DMS53 (cell line): ENCODE measurements around the gene FFAR3.
A peak's percentile ranks its signal among the peaks of the same experiment; 100 is the strongest.

Experiments
- DNase-seq: peaks from one replicate; lab custom pipeline; 2025; lab: John Stamatoyannopoulos, UW

The FFAR3 gene

GRCh38 chr19:35357867-35358573 lies at the start of gene FFAR3:
Gene FFAR3 (plus strand): TSS chr19:35358460. CDS start chr19:35358891, 431 bp downstream.
- no peak for DNase-seq

DNA sequence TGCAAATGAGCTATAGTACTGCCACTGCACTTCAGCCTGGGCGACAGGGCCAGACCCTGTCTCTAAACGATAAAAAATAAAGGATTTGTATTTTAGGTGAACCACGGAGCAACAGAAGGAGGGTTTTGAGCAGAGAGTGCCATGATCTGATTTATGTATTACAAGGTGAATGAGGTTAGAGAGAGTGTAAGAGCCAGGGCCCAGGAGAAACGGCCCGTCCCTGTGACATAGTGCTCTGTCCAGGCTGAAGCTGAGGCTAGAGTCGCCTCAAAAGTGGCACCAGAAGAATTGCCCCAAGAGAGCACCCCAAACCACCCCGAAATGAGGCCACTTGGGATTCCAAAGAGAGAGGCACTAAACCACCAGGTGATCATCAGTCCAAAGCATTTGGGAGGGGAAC lies 49.4 kb upstream of the FFAR3 start:
- no peak for DNase-seq

GRCh38 chr19:35309481-35310279 lies 48.6 kb upstream of the FFAR3 start:
- DNase-seq, result no peak

DNA sequence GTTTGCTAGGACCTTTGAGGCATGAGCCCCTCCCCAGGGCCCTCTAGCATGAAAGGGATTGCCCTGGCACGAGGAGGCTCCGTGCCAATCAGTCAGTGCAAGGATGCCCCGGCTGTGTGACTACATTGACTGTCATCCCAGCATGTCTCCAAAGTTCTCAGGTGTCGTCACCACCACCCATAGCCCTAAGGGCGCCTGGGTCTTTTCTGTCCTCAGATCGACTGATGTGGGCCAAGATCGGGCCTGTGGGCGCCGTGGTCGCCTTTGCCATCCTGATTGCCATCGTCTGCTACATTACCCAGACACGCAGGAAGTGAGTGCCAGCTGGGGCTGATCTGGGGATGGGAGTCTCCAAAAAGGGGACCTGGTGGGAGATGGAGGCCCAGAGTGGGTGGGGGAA lies 47.9 kb upstream of the FFAR3 start:
- DNase-seq, result no peak

DNA sequence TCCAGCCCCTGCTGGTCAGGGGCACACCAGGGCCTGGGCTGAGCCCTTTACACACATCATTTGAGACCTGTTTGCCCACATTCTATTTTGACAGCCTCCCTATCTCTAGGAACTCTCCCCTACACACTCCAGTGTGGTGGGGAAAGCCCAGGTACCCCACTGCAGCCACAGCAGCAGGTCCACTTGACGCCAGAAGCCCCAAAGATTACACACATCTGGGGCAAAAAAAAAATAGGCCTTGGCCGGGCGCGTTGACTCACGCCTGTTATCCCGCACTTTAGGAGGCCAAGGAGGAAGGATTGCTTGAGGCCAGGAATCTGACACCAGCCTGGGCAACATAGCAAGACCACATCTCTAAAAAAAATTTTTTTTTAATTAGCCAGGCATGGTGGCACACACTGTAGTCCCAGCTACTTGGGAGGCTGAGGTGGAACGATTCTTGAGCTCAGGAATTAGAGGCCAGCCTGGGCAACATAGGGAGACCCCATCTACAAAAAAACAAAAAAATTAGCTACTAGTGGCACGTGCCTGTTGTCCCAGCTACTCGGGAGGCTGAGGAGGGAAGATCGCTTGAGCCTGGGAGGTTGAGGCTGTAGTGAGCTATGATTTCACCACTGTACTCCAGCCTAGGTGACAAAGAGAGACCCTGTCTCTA lies 47.3 kb upstream of the FFAR3 start:
- no peak for DNase-seq

GRCh38 chr19:35311901-35312665 lies 46.2 kb upstream of the FFAR3 start:
- no peak for DNase-seq

DNA sequence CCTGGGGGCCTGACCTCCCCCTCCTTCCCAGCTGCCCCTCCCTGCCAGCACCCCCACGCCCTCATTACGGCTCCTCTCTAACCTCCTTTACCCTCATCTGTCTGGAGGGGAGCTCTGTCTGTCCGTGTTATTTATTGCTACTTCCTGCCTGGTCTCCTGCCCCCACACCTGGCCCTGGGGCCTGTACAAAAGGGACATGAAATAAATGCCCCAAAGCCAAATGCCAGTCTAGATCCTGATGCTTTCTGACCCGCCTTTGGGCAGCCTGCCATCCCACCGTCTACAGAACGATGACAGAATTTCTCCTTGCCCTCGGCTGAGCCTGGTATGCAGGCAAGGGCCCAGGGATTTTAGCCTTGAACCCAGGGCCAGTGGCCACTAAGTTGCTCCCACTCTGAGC lies 44.7 kb upstream of the FFAR3 start:
- DNase-seq, result no peak

DNA sequence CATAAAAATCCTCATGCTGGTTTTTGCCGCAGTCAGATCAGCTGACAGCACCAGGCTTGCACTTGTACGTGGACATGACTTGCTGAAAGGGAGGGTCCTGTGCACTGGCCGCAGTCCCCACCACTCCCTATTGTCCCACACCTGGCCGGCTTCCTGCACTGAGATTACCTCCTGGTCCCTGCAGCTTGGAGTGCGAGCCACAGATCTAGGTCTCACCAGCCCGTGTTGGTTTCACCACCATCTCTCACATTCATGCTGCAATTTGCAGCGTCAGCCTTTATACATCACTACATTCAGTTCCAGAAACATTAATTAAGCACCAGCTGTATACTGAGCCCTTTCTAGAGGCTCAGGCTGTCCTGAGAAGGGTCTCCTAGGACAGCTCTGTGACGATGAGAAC lies 44.2 kb upstream of the FFAR3 start:
- no peak for DNase-seq

GRCh38 chr19:35314858-35315470 lies 43.3 kb upstream of the FFAR3 start:
- no peak for DNase-seq

DNA sequence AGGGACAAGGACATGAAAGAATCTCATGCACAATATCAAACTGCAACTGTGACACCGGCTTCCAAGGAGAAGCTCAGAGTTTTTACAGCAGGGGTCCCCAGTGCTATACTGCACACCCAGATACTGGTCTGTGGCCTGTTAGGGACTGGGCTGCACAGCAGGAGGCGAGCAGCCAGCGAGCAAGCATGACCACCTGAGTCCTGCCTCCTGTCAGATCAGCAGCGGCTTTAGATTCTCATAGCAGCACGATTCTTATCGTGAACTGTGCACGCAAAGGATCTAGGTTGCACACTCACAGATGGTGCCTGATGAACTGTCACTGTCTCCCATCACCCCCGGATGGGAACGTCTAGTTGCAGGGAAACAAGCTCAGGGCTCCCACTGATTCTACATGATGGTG lies 42.4 kb upstream of the FFAR3 start:
- DNase-seq, result no peak

DNA sequence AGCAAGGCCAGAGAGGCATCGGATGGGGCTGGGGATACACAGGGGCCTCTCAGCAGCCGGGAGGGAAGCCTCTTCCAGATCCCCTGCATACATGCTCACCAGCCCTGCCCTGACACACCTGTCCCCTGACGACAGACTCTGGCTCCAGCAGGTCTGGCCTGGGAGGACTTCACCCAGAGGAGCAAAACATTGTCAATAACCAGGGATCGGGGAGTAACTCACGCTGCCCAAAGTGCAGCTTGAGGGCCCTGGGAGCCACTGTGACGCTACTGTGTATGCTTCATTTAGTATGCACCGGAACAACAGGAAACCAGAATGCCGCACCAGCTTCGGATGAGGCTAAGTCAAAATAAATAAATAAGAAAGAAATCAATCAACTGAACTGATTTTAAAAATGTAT lies 41.7 kb upstream of the FFAR3 start:
- DNase-seq, result no peak

DNA sequence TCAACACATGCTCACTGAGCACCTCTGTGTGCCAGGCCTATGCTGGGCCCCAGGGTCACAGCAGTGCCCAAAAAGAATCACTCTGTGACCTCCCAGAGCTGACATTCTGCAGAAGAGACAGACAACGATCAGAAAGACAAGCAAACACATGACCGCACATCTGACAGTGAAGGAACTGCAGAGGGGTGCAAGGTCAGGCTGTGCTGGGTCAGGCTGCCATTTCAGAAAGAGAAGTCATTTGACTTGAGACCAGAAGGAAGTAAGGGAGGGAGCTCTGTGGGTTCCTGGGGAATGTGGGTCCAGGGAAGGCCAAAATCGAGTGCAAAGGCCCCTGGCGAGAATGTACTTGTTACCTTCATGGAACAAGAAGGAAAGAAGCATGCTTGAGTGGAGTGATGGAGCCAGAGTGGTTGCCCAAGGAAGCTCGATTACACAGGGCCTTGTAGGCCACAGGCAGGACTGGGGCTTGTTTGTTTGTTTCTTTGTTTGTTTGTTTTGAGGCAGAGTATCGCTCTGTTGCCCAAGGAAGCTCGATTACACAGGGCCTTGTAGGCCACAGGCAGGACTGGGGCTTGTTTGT lies 40.7 kb upstream of the FFAR3 start:
- no peak for DNase-seq

DNA sequence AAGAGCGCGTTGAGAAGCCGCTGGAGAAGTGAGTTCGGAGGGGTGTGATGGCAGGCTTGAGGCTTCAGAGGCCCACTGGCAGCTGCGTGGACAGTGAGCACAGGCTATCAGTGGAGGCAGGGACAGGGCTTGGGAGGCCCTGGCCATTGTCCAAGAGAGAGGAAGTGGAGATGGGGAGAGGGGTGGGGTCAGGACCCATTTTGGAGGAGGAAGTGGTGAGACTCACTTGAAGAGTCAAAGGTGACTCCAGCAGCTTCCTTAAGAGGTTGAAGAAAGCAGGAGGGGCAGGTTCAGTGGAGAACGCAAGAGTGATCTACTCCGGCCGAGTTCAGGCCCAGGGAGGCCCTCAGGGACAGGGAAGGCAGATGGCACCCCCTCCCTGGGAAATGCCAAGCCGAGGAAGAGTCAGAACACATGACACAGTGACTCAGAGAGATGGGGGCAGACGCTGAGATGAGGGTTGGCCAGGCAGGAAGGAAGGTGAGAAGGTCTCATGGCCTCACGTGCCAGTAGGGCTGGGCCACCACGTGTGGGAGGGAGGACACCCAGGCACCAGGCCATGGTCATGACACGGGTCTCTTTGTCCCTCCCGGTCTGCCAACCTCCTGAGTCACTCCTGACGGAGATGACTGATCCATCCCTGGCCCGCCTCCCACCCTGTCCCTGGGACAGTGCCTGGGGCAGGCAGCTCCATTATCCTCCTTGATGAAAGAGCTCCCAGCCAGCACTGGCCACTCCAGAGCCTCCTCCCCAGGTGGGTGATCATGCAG lies 39.4 kb upstream of the FFAR3 start:
- DNase-seq, result peak; percentile 57

DNA sequence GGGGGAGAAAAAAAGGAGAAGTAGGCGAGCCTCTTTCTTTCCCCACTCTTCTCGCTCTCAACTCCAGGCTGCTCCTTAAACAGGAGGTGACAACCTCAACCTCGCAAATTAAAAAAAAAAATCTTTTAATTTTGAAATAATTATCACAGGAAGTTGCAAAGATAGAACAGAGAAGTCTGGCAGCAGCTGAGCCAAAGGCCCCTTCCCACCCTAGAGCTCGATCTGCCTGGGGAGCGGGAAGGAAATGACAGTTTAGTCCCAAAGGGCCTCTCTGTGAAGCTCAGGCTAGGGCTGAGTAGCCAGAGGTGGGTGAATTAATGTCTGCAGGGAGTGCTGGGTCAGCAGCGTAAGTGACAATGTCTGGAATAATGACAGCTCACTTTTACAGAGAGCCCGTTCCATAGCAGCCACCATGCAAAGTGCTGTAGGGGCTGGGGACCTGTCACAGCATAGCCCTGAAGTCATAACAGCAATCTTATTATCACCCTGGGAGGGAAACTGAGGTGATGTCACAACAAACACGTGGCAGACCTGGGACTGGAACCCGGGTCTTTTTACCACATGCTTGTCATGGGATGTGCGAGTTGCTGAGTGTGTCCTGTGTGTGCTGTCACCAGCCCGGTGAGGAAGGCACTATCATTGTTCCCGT lies 38.1 kb upstream of the FFAR3 start:
- DNase-seq, result no peak

GRCh38 chr19:35321291-35321690 lies 37.0 kb upstream of the FFAR3 start:
- DNase-seq, result no peak

GRCh38 chr19:35322014-35322413 lies 36.2 kb upstream of the FFAR3 start:
- no peak for DNase-seq

DNA sequence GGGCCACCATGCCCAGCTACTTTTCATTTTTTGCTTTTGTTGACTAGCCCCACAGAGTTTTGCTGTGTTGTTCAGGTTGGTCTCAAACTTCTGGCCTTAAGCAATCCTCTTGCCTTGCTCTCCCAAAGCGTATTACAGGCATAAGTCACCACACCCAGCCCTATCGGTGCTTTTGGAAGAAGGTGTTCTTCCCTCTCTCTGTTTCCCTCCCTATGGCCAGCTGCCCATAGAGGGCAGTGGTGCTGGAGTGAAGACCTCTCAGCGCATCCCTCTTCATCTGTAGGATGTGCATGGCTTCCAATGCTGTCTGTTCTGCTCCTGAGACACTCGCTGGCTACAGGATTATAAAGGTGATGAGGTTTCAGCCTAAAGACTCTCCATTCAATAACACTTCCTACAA lies 30.6 kb upstream of the FFAR3 start:
- peak; percentile 41 for DNase-seq

- DNase-seq, result no peak
These were observed 29.4 kb upstream of the FFAR3 start, which contains the start of gene CD22 for GRCh38 chr19:35328851-35329285. Gene CD22 (plus strand): TSS chr19:35329187. CDS start chr19:35332041, 2,854 bp downstream.

- no peak for DNase-seq
These were observed 28.9 kb upstream of the FFAR3 start for GRCh38 chr19:35329323-35329722.

GRCh38 chr19:35330475-35330874 lies 27.8 kb upstream of the FFAR3 start:
- no peak for DNase-seq
